ENCODE results near the gene SIL1. TPM values are rescaled to one million over a fixed set of nuclear protein-coding genes. Genes with fewer than 3 reads are reported as not detected.

The SIL1 gene
- total RNA-seq = 10 to 100 TPM; 56.3 to 64.7 TPM

DNA sequence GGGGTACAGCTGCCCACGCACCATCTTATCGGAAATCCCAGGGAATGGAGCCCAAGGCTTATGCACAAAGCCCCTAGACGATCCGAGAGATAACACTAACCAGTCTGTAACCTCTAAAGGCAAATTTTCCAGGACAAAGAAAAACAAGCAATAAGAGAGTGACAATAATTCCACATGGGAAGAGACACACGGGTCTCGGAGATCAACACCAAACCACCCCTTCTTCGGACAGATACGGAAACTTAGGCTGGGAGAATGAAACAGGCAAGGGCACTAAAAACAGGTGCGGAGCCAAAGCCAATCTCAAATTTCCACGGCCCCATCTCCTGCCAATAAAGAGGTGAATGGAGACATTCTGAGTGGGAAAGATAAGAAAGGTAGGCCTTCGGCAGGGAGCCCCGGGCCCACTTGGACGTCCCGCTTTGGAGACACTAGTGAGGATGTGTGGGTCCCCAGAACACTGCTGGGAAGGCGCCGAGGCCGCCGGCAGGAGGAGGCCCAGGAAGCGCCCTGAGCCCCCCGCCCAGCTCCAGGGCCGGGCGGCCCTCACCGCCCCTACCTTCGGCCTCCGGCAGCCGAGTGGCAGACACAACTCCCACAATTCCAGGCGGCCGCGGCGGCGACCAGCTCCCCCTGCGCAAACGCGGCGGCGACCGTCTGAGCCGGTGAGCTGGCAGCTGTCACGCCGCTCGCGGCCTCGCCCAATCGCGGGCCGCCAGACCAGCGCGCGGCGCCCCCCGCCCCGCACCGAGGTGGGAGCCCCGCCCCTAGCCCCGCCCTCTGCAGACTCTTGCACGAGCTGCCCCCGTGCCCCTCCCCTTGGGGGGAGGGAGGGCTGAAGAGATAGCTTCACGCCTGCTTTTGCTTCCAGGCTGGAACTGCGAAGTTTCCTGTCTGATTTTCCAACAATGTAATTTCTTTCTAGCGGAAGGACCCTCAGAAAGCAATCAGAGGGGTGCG lies at the start of gene SIL1:
TSS of gene SIL1 (minus strand) at position 659 of the 960 bp plus-strand sequence. CDS start 70,525 bp downstream, outside the sequence.

Small RNA genes lying within 50 kb of the gene (small RNA-seq; reads per million reads assigned to genes)
- gene RNU6-572P = 0 reads per million in 2 donors

Other genes with a start within 250 kb of the SIL1 start
- 100 to 1,000 TPM; 169 to 183 TPM for gene MATR3, start 95.4 kb upstream of the SIL1 start, total RNA-seq
- gene PAIP2, start 143.5 kb upstream of the SIL1 start, total RNA-seq = 10 to 100 TPM; 49.6 to 52.6 TPM
- gene SLC23A1, start 184.9 kb upstream of the SIL1 start, total RNA-seq = not detected
- gene MZB1, start 191.5 kb upstream of the SIL1 start, total RNA-seq = not detected
- gene PROB1, start 196.7 kb upstream of the SIL1 start, total RNA-seq = under 1 TPM; 0.34 to 0.67 TPM
- 1 to 10 TPM; 3.8 to 4.3 TPM for gene SPATA24, start 205.7 kb upstream of the SIL1 start, total RNA-seq
- 1 to 10 TPM; 8.6 to 9.3 TPM for gene DNAJC18, start 241.2 kb upstream of the SIL1 start, total RNA-seq